22Rv1 (cell line): Measurements from ENCODE around the gene SLC25A21.

Source experiments
- CTCF ChIP-seq: fragments of 450-650 bp; IDR thresholded peaks from 2 replicates; pipeline ENCODE4 v1.5.1; 2017; ENCODE audit warnings: mild to moderate bottlenecking
- ZFX ChIP-seq: fragments of 450-650 bp; IDR thresholded peaks from 2 replicates; pipeline ENCODE4 v1.6.1; 2017; ENCODE audit warnings: antibody characterized with exemption, borderline replicate concordance

GRCh38 chr14:36996133-36996856 lies 176.1 kb downstream of the SLC25A21 start:
- TF ChIP-seq CTCF (no peak), ZFX (no peak)
